DOHH2 (cell line): Measurements from ENCODE around the gene NBEAL1.
"Not testable (repeated sequence)": the region's sequence is repeated elsewhere in the genome, so short reads cannot be mapped to it uniquely, and the experiment has no call there.

Source experiments
- H3F3A ChIP-seq: fragments of 200-600 bp; sonication (generic), shearing (Covaris generic); 2 replicates; pipeline ENCODE4 v1.6.0; 2016; ENCODE audit warnings: antibody characterized with exemption, mild to moderate bottlenecking; ENCODE audit not compliant: control insufficient read depth, insufficient read depth
- H3K27ac ChIP-seq: fragments of 200-600 bp; sonication (generic); 2 replicates; pipeline ENCODE4 v1.5.1; 2014; ENCODE audit warnings: low read depth, mild to moderate bottlenecking, low read length, moderate library complexity
- H3K27me3 ChIP-seq: fragments of 200-600 bp; sonication (generic); 2 replicates; pipeline ENCODE4 v1.6.1; 2014; ENCODE audit warnings: mild to moderate bottlenecking, low read length, mixed read lengths; ENCODE audit not compliant: control insufficient read depth
- H3K36me3 ChIP-seq: fragments of 200-600 bp; sonication (generic); 2 replicates; pipeline ENCODE4 v1.6.1; 2014; ENCODE audit warnings: mild to moderate bottlenecking, low read length, moderate library complexity, mixed read lengths; ENCODE audit not compliant: control insufficient read depth
- H3K4me1 ChIP-seq: fragments of 200-600 bp; sonication (generic); 2 replicates; pipeline ENCODE4 v1.6.1; 2014; ENCODE audit warnings: mild to moderate bottlenecking, low read length, mixed read lengths; ENCODE audit not compliant: control insufficient read depth
- H3K4me2 ChIP-seq: fragments of 200-600 bp; sonication (generic); 2 replicates; pipeline ENCODE4 v1.6.0; 2014; ENCODE audit warnings: mild to moderate bottlenecking, low read length, moderate library complexity
- H3K4me3 ChIP-seq: fragments of 200-600 bp; sonication (generic); 2 replicates; pipeline ENCODE4 v1.5.1; 2014; ENCODE audit warnings: mild to moderate bottlenecking, low read length, mixed read lengths
- H3K79me2 ChIP-seq: fragments of 200-600 bp; sonication (generic); 2 replicates; pipeline ENCODE4 v1.6.1; 2014; ENCODE audit warnings: mild to moderate bottlenecking, low read length, mixed read lengths; ENCODE audit not compliant: control insufficient read depth
- H3K9me2 ChIP-seq: fragments of 200-600 bp; sonication (generic); replicated peaks from 2 replicates; pipeline ENCODE4 v1.6.1; 2014; ENCODE audit warnings: mild to moderate bottlenecking, low read length, mixed read lengths; ENCODE audit not compliant: control insufficient read depth
- H3K9me3 ChIP-seq: fragments of 200-600 bp; sonication (generic); 2 replicates; pipeline ENCODE4 v1.6.1; 2014; ENCODE audit warnings: antibody characterized with exemption, low read length, mixed read lengths; ENCODE audit not compliant: control insufficient read depth, insufficient read depth
- H4K20me1 ChIP-seq: fragments of 200-600 bp; sonication (generic); 2 replicates; pipeline ENCODE4 v1.6.0; 2014; ENCODE audit warnings: low read depth, mild to moderate bottlenecking, antibody characterized with exemption, low read length, moderate library complexity; ENCODE audit not compliant: control insufficient read depth, insufficient read depth
- CTCF ChIP-seq: fragments of 200-600 bp; sonication (generic); IDR thresholded peaks from one replicate; pipeline ENCODE4 v1.5.1; 2014; ENCODE audit warnings: antibody characterized with exemption, mild to moderate bottlenecking, low read depth, low read length; ENCODE audit not compliant: poor library complexity, severe bottlenecking
- EZH2phosphoT487 ChIP-seq: fragments of 200-600 bp; sonication (generic); IDR thresholded peaks from 2 replicates; pipeline ENCODE4 v1.6.1; 2017; ENCODE audit warnings: borderline replicate concordance, mild to moderate bottlenecking, antibody characterized with exemption, low read length, moderate library complexity, mixed read lengths

Gene NBEAL1

GRCh38 chr2:203175371-203175770 is 160.7 kb downstream of the NBEAL1 start:
- Histone ChIP-seq H3K9me2 (no peaks in the 10 kb centered on the region), H3K4me2 (no peak overlapping the region), H3F3A (no peaks in the 10 kb centered on the region), H3K4me3 (no peak overlapping the region), H3K36me3 (no peaks in the 10 kb centered on the region), H3K27me3 (no peaks in the 10 kb centered on the region), H3K4me1 (no peaks in the 10 kb centered on the region), H3K9me3 (no peaks in the 10 kb centered on the region), H3K27ac (no peak overlapping the region), H3K79me2 (no peaks in the 10 kb centered on the region), H4K20me1 (no peaks in the 10 kb centered on the region)
- TF ChIP-seq CTCF: no peak

GRCh38 chr2:203177361-203177760 is 162.7 kb downstream of the NBEAL1 start:
- H3K27me3 ChIP-seq: no peaks in the 10 kb centered on the region
- H3K4me3 ChIP-seq: no peak overlapping the region
- H3K27ac ChIP-seq: no peak overlapping the region
- H3K9me3 ChIP-seq: no peaks in the 10 kb centered on the region
- H4K20me1 ChIP-seq: no peaks in the 10 kb centered on the region
- no peaks in the 10 kb centered on the region for H3K4me1 ChIP-seq
- no peaks in the 10 kb centered on the region for H3K9me2 ChIP-seq
- no peaks in the 10 kb centered on the region for H3K79me2 ChIP-seq
- no peak overlapping the region for H3K4me2 ChIP-seq
- no peaks in the 10 kb centered on the region for H3K36me3 ChIP-seq
- H3F3A ChIP-seq: no peaks in the 10 kb centered on the region
- TF ChIP-seq CTCF: no peak
- TF ChIP-seq EZH2phosphoT487: no peak

- no peaks in the 10 kb centered on the region for H3K79me2 ChIP-seq
- H3K4me2 ChIP-seq: no peak overlapping the region
- H3K27ac ChIP-seq: no peak overlapping the region
- H3K4me3 ChIP-seq: no peak overlapping the region
- no peaks in the 10 kb centered on the region for H3K27me3 ChIP-seq
- no peaks in the 10 kb centered on the region for H3K36me3 ChIP-seq
- no peaks in the 10 kb centered on the region for H3K9me3 ChIP-seq
- TF ChIP-seq EZH2phosphoT487 (no peak), CTCF (no peak)
- H3F3A ChIP-seq: no peaks in the 10 kb centered on the region
- peaks cover 6% of the 10 kb centered on the region for H3K4me1 ChIP-seq
- H3K9me2 ChIP-seq: no peaks in the 10 kb centered on the region
- H4K20me1 ChIP-seq: no peaks in the 10 kb centered on the region
These were observed 171.2 kb downstream of the NBEAL1 start for GRCh38 chr2:203185864-203186263.

- H3K79me2 ChIP-seq, H3K36me3 ChIP-seq, H3K9me3 ChIP-seq, H4K20me1 ChIP-seq, H3K4me1 ChIP-seq, H3K27me3 ChIP-seq, H3K9me2 ChIP-seq, H3K4me2 ChIP-seq, H3F3A ChIP-seq, H3K27ac ChIP-seq, H3K4me3 ChIP-seq: not testable (repeated sequence)
These were observed 175.9 kb downstream of the NBEAL1 start for GRCh38 chr2:203190547-203190946.

- not testable (repeated sequence) for H3K4me1 ChIP-seq, H3K4me3 ChIP-seq, H3F3A ChIP-seq, H3K9me2 ChIP-seq, H3K79me2 ChIP-seq, H3K36me3 ChIP-seq, H3K9me3 ChIP-seq, H4K20me1 ChIP-seq, H3K27me3 ChIP-seq, H3K27ac ChIP-seq, H3K4me2 ChIP-seq
These were observed 176.4 kb downstream of the NBEAL1 start for GRCh38 chr2:203191026-203191425.
